Stimulated activated CD4-positive, alpha-beta T cell treated with anti-CD3 and anti-CD28 coated beads, TNF-alpha, amount 100 ng/mL, for 48 hours (primary cell): ENCODE measurements around the gene VWC2L.

ENCODE experiments used
- DNase-seq, 3 donors: peaks; one replicate each; pipeline ENCODE4 v3.0.0-alpha.2; 2020; ENCODE audit warnings: low read depth in 3 of 3

The VWC2L gene

DNA sequence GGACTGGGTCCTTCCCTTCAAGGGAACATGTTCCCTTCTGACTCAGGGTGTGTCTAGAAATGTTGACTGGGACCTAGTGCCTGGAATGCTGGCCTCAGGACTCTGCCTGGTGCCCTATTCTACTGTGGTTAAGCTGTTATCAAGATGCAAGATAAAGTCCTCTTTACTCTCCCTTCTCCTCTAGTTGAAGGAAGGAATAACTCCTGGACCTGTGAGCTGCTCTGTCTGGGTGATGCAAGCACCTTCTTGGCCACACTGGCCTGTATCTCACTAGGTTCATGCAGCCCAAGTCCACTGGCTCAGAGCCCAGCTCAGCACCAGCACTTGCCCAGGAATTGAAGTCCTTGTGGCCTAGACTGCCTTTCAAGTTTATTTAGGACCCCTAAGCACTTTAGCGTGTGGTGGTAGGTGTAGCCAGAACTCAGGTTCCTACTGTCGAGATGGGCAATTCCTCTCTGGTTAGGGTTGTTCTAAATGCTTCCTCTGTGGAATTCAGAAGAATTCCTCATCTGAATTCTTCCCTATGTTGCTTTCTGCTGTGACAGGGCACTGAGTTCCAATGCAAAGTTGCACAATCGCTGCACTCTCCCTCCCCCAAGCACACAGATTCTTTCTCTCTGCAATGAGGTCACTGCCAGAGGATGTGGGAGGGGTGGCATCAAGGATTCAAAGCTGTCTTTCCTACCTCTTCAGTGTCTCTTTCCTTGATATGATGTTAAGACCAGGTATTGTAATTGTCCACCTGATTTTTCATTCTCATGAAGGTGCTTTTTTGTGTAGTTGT is 54.7 kb downstream of the VWC2L start:
- no peak for DNase-seq

DNA sequence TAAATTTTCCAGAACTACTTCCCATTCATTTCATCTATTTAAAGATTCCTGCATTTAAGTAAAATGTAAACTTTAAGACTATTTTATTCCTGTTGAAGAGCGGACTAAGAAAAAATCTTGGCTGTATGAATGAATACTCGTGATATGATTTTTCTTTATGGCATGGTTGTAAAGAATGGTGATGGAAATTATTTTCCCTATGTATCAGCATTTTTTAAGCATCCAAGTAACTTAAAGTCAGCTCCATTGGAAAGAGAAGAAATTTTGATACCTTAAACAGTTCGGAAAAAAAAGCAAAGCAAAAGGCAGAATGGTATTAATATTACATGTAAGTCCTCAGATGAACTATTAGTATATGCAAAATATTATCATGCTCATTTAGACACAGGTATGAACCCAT is 58.9 kb downstream of the VWC2L start:
- DNase-seq, result no peak

DNA sequence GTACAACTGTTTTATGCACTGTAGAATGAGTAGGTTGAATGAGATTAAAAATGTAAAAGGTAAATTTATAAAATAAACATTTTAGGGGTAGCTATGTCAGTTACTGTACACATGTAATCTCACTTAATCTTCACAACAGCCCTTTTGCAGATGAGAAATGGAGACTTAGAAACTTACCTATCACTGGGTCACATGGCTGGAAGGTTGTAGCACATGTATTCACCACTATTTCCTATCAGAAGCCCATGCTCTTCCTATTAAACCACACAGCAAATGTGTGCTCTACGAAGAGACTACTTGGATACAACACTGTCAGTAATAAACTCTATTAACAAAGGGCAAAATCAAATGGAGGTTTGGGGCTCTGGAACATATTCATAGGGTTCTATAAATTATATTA is 60.5 kb downstream of the VWC2L start:
- no peak for DNase-seq

DNA sequence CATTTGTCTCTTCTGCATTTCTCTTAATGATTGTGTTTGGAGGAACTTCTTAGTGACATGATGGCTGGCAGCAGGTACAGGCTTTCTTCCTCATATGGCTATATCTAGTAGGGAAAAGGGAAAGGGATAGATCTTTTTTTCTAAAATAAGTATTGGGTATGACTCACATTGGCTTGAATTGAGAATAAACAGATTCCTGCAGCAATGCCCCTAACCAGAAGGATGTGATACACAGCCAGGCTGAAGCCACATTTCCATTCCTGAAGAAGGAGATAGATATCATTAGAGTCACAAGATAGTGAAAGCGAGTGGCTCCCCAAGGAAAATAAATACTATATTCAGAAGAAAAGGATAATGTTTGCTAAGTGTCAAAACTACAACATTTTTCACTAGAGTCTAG is 61.1 kb downstream of the VWC2L start:
- DNase-seq, result no peak

DNA sequence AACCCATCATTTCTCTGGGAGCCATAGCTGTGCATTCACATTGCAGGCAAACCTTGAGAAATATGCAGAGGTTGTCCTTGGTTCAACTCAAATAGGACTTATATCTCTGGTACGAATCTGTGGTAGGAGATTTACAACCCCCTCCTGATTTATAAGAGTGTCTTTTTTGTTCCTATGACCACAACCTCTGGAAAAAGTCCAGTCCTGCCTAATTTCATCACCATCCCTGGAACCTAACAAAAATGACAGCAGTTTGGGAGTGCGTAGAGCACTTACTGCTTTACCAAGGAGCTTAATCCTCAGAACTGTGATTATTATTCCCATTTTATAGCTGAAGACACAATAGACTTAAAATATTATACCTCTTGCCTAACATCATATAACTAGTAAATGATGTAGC is 66.5 kb downstream of the VWC2L start:
- DNase-seq, result no peak

DNA sequence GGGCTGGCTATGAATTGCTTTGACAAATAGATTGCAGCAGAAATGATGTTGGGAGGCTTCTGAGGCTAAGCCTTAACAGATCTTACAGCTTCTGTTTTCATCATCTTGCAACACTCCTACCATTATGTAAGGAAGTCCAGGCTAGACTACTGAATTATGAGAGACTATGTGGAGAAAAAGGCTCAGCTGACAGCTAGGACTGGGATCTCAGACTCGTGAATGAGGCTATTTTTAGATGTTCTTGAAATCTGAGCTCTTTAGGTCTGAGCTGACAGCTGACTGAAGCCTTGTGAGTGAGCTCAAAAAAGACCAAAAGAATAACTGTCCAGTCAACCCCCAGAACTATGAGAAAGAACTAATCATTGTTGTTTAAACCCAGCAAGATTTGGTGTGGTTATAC is 70.3 kb downstream of the VWC2L start:
- DNase-seq, result no peak

DNA sequence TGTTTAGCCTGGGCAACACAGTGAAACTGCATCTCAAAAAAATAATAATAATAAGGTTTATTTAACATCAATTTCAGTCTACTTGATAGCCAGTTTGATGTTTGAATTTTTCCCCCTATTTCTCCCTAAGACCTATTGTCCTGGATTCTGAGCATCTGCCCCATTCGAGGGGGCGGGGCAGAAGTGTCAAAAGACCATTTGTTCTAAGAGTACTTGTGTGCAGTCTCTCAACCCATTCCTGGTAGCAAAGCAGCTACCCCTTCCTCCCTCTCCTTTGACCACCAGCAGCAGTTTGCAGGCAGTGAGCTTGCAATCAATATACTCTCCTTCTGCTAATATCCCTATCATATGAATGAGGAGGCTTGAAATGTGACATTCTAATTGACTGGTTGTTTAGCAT is 71.9 kb downstream of the VWC2L start:
- no peak for DNase-seq

DNA sequence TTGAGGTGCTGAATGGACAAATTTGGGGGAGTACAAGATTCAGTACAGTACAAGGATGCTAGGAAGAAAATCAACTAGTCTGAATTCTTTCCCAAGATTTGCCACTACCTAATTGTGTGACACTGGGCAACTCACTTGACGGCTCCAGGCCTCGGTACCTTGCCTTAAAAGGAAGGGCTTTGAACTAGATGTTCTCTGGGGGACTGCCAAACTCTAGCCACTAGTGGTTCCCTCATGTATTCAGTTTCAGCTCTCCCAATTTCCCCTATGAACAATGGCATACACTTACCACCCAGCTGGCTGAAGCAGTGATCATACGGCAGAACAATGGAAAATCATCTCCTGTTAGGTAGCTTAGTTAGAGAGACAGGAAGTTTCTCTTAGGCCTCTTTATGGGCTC is 73.4 kb downstream of the VWC2L start:
- no peak for DNase-seq

DNA sequence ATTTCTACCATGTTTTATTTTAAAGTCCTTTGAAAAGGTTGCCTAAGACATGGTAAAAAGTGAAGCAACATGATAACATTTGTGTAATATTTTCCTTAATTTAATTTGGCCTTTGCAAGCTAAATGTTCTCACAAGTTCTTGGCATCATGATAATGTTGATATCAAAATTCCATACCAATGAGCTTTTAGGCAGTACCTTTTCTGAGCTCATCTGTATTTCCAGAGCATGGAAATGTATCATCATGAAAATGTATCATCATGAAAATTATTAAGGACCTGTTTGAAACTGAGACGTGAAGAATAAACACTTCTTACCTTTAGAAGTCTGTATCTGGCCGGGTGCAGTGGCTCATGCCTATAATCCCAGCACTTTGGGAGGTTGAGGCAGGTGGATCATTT is 73.8 kb downstream of the VWC2L start:
- DNase-seq, result no peak

DNA sequence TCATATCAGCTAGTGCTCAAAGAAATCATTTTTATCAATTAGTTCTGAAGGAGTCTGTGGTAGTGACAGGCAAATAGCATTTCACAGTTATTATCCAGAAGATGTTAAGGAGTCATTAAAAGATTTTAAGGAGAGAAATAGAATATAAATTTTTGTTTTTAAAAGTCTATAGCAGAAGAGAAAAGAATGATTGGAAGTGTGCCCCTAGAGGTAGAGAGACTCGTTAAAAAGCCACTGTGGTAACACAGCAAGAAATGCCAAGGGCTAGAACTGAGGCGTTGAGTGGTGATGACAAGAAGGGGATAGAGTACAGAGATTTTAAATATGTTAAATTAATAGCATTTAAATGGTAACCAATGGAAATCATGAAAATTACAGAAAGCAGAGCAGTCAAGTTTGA is 78.3 kb downstream of the VWC2L start:
- no peak for DNase-seq

DNA sequence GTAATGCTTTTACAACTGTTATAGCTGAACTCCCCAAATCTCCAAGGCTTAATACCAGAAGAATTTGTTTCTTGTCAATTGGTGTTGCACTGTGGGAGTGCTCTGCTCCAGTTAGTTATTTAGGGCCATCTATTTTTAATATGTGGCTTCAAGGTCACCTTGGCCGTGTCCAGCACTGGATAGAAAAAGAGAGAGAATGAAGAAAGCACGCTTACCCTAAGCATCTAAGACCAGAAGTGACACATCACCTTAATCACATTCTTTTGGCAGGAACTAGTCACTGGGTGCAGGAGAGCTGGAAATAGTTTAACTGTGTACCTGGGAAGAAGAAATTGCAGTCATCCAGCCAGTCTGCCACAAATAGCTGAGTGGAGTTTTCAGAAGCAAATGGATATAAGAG is 78.8 kb downstream of the VWC2L start:
- no peak for DNase-seq

DNA sequence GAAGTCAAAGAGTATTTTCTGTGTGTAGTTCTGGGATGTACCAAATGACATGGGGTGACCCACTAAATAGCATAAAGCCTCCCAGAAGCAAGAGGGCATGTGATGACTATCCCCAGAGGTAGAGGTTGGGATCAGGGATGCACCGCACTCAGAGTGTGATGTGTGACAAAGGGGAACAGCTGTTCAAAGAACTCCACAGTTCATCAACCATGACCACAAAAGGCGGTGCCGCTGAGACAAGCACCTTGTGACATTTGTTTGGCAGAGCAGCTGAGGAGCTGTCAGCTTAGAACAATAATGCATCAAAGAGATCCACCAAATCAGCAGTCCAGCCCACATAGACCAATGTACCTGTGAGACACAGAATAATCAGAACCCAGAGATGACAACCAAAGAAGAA is 81.3 kb downstream of the VWC2L start:
- no peak for DNase-seq

DNA sequence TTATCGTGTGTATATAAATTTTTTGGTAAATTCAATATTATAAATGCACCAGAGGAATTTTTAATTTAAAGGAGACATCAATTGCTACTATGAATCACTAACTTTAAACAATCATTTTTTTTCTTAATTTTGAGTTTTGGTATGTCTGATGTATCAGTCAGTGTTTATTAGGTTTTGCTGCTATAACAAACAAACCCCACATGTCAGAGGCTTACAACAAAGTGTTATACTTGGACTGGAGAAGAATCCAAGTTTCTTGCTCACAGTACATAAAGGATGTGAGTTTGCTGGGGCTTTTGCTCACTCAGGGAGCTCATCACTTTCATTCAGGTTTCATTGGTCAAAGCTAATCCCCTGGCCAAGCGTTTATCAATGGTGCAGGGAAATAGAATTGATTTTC is 81.8 kb downstream of the VWC2L start:
- no peak for DNase-seq

DNA sequence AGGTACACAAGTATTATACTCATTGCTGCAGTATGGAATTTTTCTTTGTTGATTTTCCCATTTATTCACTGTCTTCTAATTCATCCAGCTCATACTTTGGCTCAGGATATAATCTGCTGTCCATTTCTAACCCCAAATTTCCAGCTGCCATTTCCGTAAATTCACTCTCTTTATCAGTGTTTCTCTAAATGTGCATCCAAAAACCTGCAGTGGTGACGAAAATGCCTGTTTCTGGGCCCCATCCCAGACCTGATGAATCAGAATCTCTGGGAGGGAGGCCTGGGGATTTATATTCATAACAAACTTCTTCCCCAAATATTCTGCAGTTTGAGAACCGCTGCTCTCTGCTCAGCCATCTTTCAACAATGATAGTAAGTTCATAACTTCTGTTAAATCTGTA is 86.6 kb downstream of the VWC2L start:
- DNase-seq, result no peak

DNA sequence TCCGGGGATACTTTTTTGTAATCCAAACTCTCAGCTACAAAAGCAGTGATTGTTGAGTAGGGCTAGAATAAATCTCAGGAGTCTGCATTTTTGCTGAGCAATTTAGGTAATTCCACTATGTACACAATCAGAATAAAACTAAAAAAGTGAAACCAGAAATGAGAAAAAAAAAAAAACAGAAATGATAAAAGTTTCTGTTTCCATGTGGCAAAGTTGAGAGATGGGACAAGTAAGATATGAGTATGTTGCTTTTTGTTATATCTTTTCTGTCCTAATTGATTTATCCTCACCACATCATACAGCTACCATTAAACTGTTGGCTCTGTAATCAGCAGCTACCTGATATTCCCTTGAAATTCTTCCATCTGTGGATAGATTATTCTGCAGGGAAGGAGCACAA is 92.7 kb downstream of the VWC2L start:
- no peak for DNase-seq

DNA sequence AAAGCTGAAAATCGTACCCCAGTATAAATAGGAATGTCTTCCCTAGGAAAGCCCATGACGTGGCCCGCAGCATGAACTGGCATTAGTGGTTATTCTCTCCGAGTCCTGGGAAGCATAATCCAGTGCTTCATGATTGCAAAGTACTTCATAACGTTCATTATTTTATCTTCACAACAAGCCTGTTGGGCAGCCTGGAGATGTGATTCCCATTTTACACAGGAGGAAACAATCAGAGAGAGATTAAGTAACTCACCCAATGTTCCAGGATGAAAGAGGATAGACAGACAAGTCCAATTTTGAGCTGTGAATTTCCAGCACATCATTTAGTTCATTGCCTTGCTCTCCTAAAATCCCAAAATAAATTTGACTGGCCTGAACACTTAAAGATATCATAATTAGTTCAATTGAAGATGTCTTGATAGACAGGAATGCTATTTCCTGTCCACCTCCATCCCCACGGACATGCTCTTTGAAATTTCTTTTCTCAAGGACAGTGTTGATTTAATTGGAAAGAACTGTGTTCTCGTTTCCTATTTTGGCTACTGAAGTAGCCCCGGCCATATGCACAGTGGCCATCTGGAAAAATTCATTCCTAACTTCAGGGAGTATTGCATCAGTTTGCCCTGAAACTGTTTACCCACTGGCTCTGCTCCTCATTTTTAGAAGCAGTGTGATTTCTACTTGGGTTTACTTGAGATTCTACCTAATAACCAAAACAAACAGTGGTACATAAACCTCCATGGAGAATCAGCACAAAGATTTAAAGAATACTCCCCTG is 93.9 kb downstream of the VWC2L start:
- no peak for DNase-seq

DNA sequence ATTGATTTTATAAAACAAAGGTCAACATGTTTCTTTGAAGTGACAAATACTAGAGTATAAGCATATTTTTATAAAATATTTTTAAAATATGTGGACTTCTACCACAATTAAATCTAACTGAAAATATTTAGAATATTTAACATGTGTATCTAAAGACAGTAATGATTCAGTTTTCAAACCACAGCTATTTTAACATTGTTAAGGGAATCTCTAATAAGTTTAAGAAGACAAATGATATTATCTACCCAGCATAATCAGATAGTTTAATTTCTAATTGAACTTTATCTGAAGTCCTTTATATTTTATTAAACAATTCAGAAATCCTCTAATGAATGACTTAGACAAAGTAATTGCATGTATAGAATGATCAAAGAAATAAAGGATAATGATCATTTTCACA is 96.2 kb downstream of the VWC2L start:
- DNase-seq, result no peak

DNA sequence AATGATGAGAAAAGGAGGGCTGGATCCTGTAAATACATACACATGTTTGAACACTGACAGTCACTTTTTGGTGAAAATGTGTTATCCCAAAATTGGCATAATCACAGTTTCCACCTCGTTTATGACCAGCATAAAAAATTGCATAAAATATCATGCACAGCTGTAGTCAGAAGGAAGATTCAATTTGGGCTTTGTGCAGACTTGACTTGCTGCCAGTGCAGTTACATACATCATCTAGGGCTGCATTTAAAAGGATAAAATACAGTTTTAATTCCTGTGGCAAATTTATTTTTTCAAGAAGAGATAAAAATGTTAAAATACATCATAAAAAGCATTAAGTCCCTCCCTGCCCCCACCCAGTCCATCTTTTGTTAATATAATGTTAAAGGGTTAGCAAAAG is 103.8 kb downstream of the VWC2L start:
- DNase-seq, result no peak

DNA sequence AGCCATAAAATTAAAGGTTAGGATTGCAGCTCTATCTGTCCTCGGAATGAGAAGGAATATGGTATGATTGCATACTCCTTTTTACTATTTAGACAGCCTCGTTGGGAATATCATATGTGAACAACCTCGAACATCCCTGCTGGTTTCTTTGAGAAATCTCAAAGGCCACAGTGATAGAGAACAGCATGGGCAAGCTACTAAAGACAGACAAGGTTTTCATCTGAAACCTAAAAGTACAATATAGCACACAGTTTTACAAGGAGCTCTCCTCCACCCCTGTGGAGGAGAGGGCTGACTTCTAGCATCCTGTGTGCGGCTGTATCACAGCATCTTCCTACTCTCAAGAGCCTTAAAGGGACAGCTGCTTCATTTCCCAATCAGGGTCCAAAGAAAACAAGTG is 104.3 kb downstream of the VWC2L start:
- DNase-seq, result no peak

DNA sequence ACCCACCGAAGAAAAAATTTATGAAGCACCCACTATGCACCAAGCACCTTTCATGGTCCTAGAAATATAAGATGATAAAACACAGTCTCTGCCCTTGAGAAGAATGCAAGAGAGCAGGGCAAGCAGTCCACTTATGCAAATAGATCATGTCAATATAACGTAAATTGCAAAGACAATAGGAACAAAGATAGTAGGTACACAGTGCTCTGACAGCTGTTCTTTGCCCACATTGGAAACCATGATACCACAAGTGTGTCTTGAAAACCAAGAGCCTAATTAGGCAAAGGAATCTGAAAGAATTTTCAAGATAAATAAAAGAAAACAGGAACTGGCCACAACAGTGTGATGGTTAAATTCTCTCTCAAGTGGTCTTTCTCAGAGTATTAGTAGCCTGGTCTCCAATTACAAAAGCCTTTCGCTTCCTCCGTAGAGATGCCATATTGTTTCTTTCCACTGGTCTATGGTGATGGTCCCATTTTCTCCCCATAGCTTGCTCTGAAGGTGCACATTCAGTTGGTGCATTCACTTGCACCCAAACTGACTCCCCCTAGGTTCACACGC is 108.5 kb downstream of the VWC2L start:
- no peak for DNase-seq

DNA sequence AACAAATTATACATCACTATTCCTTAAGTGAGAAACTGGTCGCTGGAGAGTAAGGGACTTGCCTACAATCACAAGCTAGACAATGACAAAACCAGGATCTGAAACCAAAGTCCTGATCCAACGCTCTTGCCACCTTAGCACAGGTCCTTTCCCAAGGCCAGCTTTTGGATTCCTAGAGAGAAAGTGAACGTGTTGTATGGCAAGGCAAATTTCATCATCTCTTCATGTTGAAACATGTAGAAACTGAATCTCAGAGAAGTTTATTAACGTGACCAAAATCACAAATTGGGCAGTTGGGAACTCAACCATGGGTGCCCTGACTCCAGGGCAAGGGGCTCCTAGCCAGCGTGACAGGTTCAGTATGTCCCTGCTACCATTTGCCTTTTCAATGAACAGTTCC is 118.2 kb downstream of the VWC2L start:
- DNase-seq, result no peak

DNA sequence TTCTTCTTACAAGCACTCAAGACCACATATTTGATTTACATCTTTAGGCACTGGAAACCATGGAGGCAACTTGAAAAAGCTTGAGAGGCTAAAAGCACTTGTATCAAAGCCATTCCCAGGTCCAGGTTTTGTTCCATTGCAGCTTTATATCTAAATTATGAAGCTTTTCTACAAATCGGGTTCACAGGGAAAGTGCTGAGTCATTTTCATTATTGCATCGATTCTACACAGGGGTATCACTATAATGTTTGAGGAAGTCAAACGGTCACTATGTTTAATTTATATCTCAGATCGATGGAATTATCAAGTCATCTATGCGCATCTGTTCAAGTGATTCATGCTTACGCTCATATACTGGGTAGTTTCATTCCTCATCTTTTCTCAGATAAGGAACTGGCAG is 118.7 kb downstream of the VWC2L start:
- DNase-seq, result no peak

DNA sequence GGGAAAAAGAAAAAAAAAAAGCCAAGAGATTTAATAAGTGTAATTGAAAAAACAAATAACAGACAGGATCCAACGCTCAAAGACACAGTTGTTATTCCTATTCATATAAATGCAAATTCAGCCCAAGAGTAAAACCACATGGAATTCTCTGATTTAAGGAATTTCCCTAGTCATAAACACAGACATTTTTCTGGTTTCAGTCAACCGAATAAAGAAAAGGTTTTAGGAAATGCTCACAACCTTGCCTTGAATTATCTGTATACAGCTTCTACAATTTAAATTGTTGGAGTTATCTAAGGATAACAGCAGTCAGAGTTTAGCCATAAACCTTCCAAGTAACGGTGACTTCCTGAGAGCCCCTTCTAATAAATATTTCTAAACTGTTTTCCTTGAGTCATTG is 122.7 kb downstream of the VWC2L start:
- no peak for DNase-seq
